Activated CD4-positive, alpha-beta T cell treated with anti-CD3 and anti-CD28 coated beads, Interleukin-2, amount 10 ng/mL, durations not matched to agents 24 days and 14 days (primary cell): ENCODE data around the gene DDX17. TPM values are rescaled to one million over a fixed set of nuclear protein-coding genes. Genes with fewer than 3 reads are reported as not detected.
A peak's percentile ranks its signal among the peaks of the same experiment; 100 is the strongest.

Experiments used
- DNase-seq: peaks from one replicate; pipeline ENCODE4 v3.0.0; 2022
- H3K27ac Mint-ChIP-seq: one replicate; pipeline ENCODE4 v1.8.0; 2022; ENCODE audit warnings: mild to moderate bottlenecking, mixed read lengths
- H3K27me3 Mint-ChIP-seq: one replicate; pipeline ENCODE4 v1.8.0; 2022; ENCODE audit warnings: mixed read lengths
- H3K36me3 Mint-ChIP-seq: one replicate; pipeline ENCODE4 v1.8.0; 2022; ENCODE audit warnings: low read depth, mild to moderate bottlenecking, mixed read lengths
- H3K4me1 Mint-ChIP-seq: one replicate; pipeline ENCODE4 v1.8.0; 2021; ENCODE audit warnings: mixed read lengths
- H3K4me3 Mint-ChIP-seq: one replicate; pipeline ENCODE4 v1.8.0; 2022; ENCODE audit warnings: mild to moderate bottlenecking, moderate library complexity, mixed read lengths
- H3K9me3 Mint-ChIP-seq: one replicate; pipeline ENCODE4 v1.8.0; 2021; ENCODE audit warnings: mixed read lengths
- intact Hi-C: fragments of 100-400 bp; cut with micrococcal nuclease; formaldehyde crosslinking; loops from one replicate; pipeline ENCODE4 v1.15.1; 2023
- total RNA-seq: library from RNA; stranded (reverse); gene quantifications from 2 replicates; pipeline ENCODE4 v1.2.3, GENCODE V29; 2022

DDX17 gene
- total RNA-seq, result 373 and 374 TPM in 2 replicates

- Mint-ChIP-seq H3K36me3 (peaks cover 42% of the 10 kb centered on the region), H3K27me3 (no peaks in the 10 kb centered on the region), H3K4me1 (peaks cover 40% of the 10 kb centered on the region), H3K9me3 (peaks cover 7% of the 10 kb centered on the region), H3K4me3 (peak within 1 kb of the TSS; percentile 99), H3K27ac (peak within 1 kb of the TSS; percentile 99)
- intact Hi-C loops, result loop anchor here (1.0 to 5.0 kb wide), 6 partner anchors 16 to 324 kb away; partner anchors contain the start of genes CBY1, DMC1, FAM227A and GTPBP1
- peak; percentile 98 for DNase-seq
Measured at GRCh38 chr22:38506118-38506962, at the start of gene DDX17. Gene DDX17, minus strand, starts transcription at chr22:38506311.

GRCh38 chr22:38554281-38554680 is 48.2 kb upstream of the DDX17 start:
- Mint-ChIP-seq H3K9me3 (no peaks in the 10 kb centered on the region), H3K27ac (no peak overlapping the region), H3K36me3 (peaks cover 2% of the 10 kb centered on the region), H3K27me3 (no peaks in the 10 kb centered on the region), H3K4me3 (no peak overlapping the region), H3K4me1 (no peaks in the 10 kb centered on the region)
- no peak for DNase-seq
- intact Hi-C loops, result no loop called here

GRCh38 chr22:38549101-38549894 is 43.2 kb upstream of the DDX17 start:
- no peak for DNase-seq
- Mint-ChIP-seq H3K27ac (no peak overlapping the region), H3K27me3 (no peaks in the 10 kb centered on the region), H3K4me3 (no peak overlapping the region), H3K4me1 (no peaks in the 10 kb centered on the region), H3K36me3 (peaks cover 10% of the 10 kb centered on the region), H3K9me3 (no peaks in the 10 kb centered on the region)
- intact Hi-C loops, result no loop called here

GRCh38 chr22:38540701-38541100 is 34.6 kb upstream of the DDX17 start:
- no peaks in the 10 kb centered on the region for H3K27me3 Mint-ChIP-seq
- H3K4me1 Mint-ChIP-seq, result no peaks in the 10 kb centered on the region
- peaks cover 27% of the 10 kb centered on the region for H3K36me3 Mint-ChIP-seq

GRCh38 chr22:38531251-38531938 is 25.3 kb upstream of the DDX17 start:
- H3K4me1 Mint-ChIP-seq, result peaks cover 5% of the 10 kb centered on the region
- intact Hi-C loops, result no loop called here
- H3K9me3 Mint-ChIP-seq, result no peaks in the 10 kb centered on the region
- peaks cover 6% of the 10 kb centered on the region for H3K36me3 Mint-ChIP-seq
- H3K27me3 Mint-ChIP-seq, result no peaks in the 10 kb centered on the region
- H3K4me3 Mint-ChIP-seq, result peak overlapping the region; percentile 71
- no peak for DNase-seq
- H3K27ac Mint-ChIP-seq, result peak overlapping the region; percentile 92

More at GRCh38 chr22:38540701-38541100, 34.6 kb upstream of the DDX17 start:
- H3K9me3 Mint-ChIP-seq, result peaks cover 13% of the 10 kb centered on the region
- intact Hi-C loops, result no loop called here
- H3K27ac Mint-ChIP-seq, result no peak overlapping the region
- no peak for DNase-seq
- H3K4me3 Mint-ChIP-seq, result no peak overlapping the region

- H3K36me3 Mint-ChIP-seq, result no peaks in the 10 kb centered on the region
- intact Hi-C loops, result no loop called here
- H3K4me3 Mint-ChIP-seq, result no peak overlapping the region
- H3K4me1 Mint-ChIP-seq, result no peaks in the 10 kb centered on the region
- no peaks in the 10 kb centered on the region for H3K27me3 Mint-ChIP-seq
- DNase-seq, result no peak
- H3K27ac Mint-ChIP-seq, result no peak overlapping the region
- H3K9me3 Mint-ChIP-seq, result no peaks in the 10 kb centered on the region
Measured at GRCh38 chr22:38524429-38524828, 18.3 kb upstream of the DDX17 start.

- H3K4me3 Mint-ChIP-seq, result no peak overlapping the region
- DNase-seq, result no peak
- H3K36me3 Mint-ChIP-seq, result no peaks in the 10 kb centered on the region
- no peaks in the 10 kb centered on the region for H3K4me1 Mint-ChIP-seq
- H3K27ac Mint-ChIP-seq, result no peak overlapping the region
- H3K9me3 Mint-ChIP-seq, result no peaks in the 10 kb centered on the region
- intact Hi-C loops, result no loop called here
- H3K27me3 Mint-ChIP-seq, result no peaks in the 10 kb centered on the region
Measured at GRCh38 chr22:38523479-38523878, 17.4 kb upstream of the DDX17 start.

GRCh38 chr22:38523029-38523428 is 16.9 kb upstream of the DDX17 start:
- no peak for DNase-seq
- H3K27me3 Mint-ChIP-seq, result no peaks in the 10 kb centered on the region
- H3K27ac Mint-ChIP-seq, result no peak overlapping the region
- no peak overlapping the region for H3K4me3 Mint-ChIP-seq
- no peaks in the 10 kb centered on the region for H3K4me1 Mint-ChIP-seq
- no peaks in the 10 kb centered on the region for H3K36me3 Mint-ChIP-seq
- H3K9me3 Mint-ChIP-seq, result no peaks in the 10 kb centered on the region
- intact Hi-C loops, result no loop called here

GRCh38 chr22:38519453-38520250 is 13.5 kb upstream of the DDX17 start:
- no peaks in the 10 kb centered on the region for H3K4me1 Mint-ChIP-seq
- intact Hi-C loops, result no loop called here
- H3K27me3 Mint-ChIP-seq, result no peaks in the 10 kb centered on the region
- H3K27ac Mint-ChIP-seq, result no peak overlapping the region
- no peaks in the 10 kb centered on the region for H3K9me3 Mint-ChIP-seq
- no peaks in the 10 kb centered on the region for H3K36me3 Mint-ChIP-seq
- no peak overlapping the region for H3K4me3 Mint-ChIP-seq
- no peak for DNase-seq

- H3K27me3 Mint-ChIP-seq, result no peaks in the 10 kb centered on the region
- no peak overlapping the region for H3K27ac Mint-ChIP-seq
- H3K36me3 Mint-ChIP-seq, result no peaks in the 10 kb centered on the region
- H3K9me3 Mint-ChIP-seq, result no peaks in the 10 kb centered on the region
- no peak for DNase-seq
- intact Hi-C loops, result no loop called here
- H3K4me1 Mint-ChIP-seq, result no peaks in the 10 kb centered on the region
- H3K4me3 Mint-ChIP-seq, result no peak overlapping the region
Measured at GRCh38 chr22:38518620-38519019, 12.5 kb upstream of the DDX17 start.

GRCh38 chr22:38513063-38513462 is 7.0 kb upstream of the DDX17 start:
- DNase-seq, result peak; percentile 85
- H3K4me1 Mint-ChIP-seq, result peaks cover 2% of the 10 kb centered on the region
- no peaks in the 10 kb centered on the region for H3K36me3 Mint-ChIP-seq
- intact Hi-C loops, result no loop called here
- no peaks in the 10 kb centered on the region for H3K9me3 Mint-ChIP-seq
- H3K27ac Mint-ChIP-seq, result no peak overlapping the region
- H3K4me3 Mint-ChIP-seq, result no peak overlapping the region
- H3K27me3 Mint-ChIP-seq, result no peaks in the 10 kb centered on the region

GRCh38 chr22:38510416-38510970 is 4.4 kb upstream of the DDX17 start:
- intact Hi-C loops, result no loop called here
- Mint-ChIP-seq H3K36me3 (peaks cover 3% of the 10 kb centered on the region), H3K27me3 (no peaks in the 10 kb centered on the region), H3K4me3 (no peak overlapping the region), H3K4me1 (peaks cover 11% of the 10 kb centered on the region), H3K9me3 (peaks cover 7% of the 10 kb centered on the region), H3K27ac (no peak overlapping the region)
- no peak for DNase-seq
